HAP-1 (cell line): ENCODE measurements around the gene RAB8B.
A peak's percentile ranks its signal among the peaks of the same experiment; 100 is the strongest.
"Not testable (repeated sequence)": the region's sequence is repeated elsewhere in the genome, so short reads cannot be mapped to it uniquely, and the experiment has no call there.

ENCODE experiments used
- DNase-seq, 2 experiments: peaks; one replicate each; pipeline ENCODE4 v3.0.0-alpha.2; 2016 to 2020; ENCODE audit warnings: low spot score in 2 of 2
- H3K27me3 ChIP-seq: fragments of 250-450 bp; sonication (Bioruptor Pico); 2 replicates; pipeline ENCODE4 v1.5.1; 2020; ENCODE audit warnings: low read depth, mild to moderate bottlenecking, moderate library complexity
- H3K36me3 ChIP-seq: fragments of 250-450 bp; sonication (Bioruptor Pico); replicated peaks from 2 replicates; pipeline ENCODE4 v1.5.1; 2020; ENCODE audit warnings: mild to moderate bottlenecking
- H3K4me1 ChIP-seq: fragments of 250-450 bp; sonication (Bioruptor Pico); 2 replicates; pipeline ENCODE4 v1.5.1; 2020; ENCODE audit warnings: mild to moderate bottlenecking
- H3K4me3 ChIP-seq: fragments of 250-450 bp; sonication (Bioruptor Pico); 2 replicates; pipeline ENCODE4 v1.5.1; 2020; ENCODE audit warnings: mild to moderate bottlenecking, moderate library complexity
- H3K9me3 ChIP-seq: fragments of 250-450 bp; sonication (Bioruptor Pico); 2 replicates; pipeline ENCODE4 v1.5.1; 2020; ENCODE audit warnings: mild to moderate bottlenecking, moderate library complexity
- in situ Hi-C: fragments of 300-500 bp; cut with MboI; formaldehyde crosslinking; loops from 3 replicates; pipeline ENCODE4 v1.14.3; 2020; ENCODE audit warnings: low sequenced_read_pairs, inconsistent platforms, mixed read lengths

The RAB8B gene

GRCh38 chr15:63226155-63226883 is 36.9 kb downstream of the RAB8B start:
- Histone ChIP-seq H3K4me3 (no peak overlapping the region), H3K27me3 (no peaks in the 10 kb centered on the region), H3K36me3 (no peaks in the 10 kb centered on the region), H3K9me3 (no peaks in the 10 kb centered on the region), H3K4me1 (peaks cover 4% of the 10 kb centered on the region; the same call in 1 of the 2 replicates)
- no peak for DNase-seq
- in situ Hi-C loops, result no loop called here

GRCh38 chr15:63226966-63227401 is 37.6 kb downstream of the RAB8B start:
- in situ Hi-C loops, result no loop called here
- no peak for DNase-seq
- H3K9me3 ChIP-seq, result no peaks in the 10 kb centered on the region
- no peaks in the 10 kb centered on the region for H3K27me3 ChIP-seq
- no peak overlapping the region for H3K4me3 ChIP-seq
- H3K36me3 ChIP-seq, result no peaks in the 10 kb centered on the region
- H3K4me1 ChIP-seq, result peaks cover 9% of the 10 kb centered on the region; the same call in 1 of the 2 replicates

DNA sequence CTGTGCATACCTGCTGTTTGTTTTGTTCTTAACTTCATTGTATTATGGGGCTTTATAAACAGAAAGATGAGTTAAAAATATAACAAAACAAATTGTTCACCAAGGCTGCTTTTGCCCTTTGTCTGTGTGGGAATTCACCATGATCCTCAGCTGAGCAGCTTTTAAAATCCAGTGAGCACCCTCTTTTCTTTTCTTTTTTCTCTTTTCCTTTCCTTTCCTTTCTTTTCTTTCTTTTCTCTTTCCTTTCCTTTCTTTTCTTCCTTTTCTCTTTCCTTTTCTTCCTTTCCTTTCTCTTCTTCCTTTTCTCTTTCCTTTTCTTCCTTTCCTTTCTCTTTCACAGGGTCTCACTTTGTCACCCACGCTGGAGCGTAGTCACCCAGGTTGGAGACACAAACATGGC is 38.3 kb downstream of the RAB8B start:
- H3K9me3 ChIP-seq, result no peaks in the 10 kb centered on the region
- in situ Hi-C loops, result no loop called here
- H3K4me1 ChIP-seq, result peaks cover 9% of the 10 kb centered on the region; the same call in 1 of the 2 replicates
- H3K27me3 ChIP-seq, result no peaks in the 10 kb centered on the region
- no peak for DNase-seq
- no peak overlapping the region for H3K4me3 ChIP-seq
- H3K36me3 ChIP-seq, result no peaks in the 10 kb centered on the region

DNA sequence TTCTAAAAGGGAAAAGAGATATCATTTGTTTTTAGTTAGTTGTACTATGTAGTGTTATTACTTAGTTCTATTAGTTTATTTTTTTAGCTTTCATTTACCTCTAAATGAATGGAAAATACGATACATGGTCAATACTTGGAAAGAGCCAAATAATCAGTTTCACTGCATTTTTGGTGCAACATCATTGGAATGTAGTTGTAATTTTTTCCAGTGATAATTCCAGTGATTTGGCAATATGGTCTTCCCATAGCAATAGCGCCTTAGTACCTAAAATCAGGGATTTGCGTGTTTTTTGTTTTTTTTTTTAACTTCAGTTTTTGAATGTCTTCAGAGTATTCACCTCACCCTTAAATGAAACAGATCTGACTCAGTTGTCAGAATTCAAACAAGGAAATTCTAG is 41.8 kb downstream of the RAB8B start:
- H3K27me3 ChIP-seq, result no peaks in the 10 kb centered on the region
- no peaks in the 10 kb centered on the region for H3K9me3 ChIP-seq
- H3K4me3 ChIP-seq, result no peak overlapping the region
- no peak for DNase-seq
- peaks cover 21% of the 10 kb centered on the region for H3K4me1 ChIP-seq
- no peaks in the 10 kb centered on the region for H3K36me3 ChIP-seq
- in situ Hi-C loops, result no loop called here

GRCh38 chr15:63231706-63232105 is 42.3 kb downstream of the RAB8B start:
- no peak for DNase-seq
- in situ Hi-C loops, result no loop called here
- Histone ChIP-seq H3K4me1 (peaks cover 21% of the 10 kb centered on the region), H3K9me3 (no peaks in the 10 kb centered on the region), H3K36me3 (no peaks in the 10 kb centered on the region), H3K27me3 (no peaks in the 10 kb centered on the region), H3K4me3 (no peak overlapping the region)

- no peak for DNase-seq
- H3K4me1 ChIP-seq, result peaks cover 21% of the 10 kb centered on the region
- H3K4me3 ChIP-seq, result no peak overlapping the region
- H3K27me3 ChIP-seq, result no peaks in the 10 kb centered on the region
- H3K36me3 ChIP-seq, result no peaks in the 10 kb centered on the region
- in situ Hi-C loops, result no loop called here
- H3K9me3 ChIP-seq, result no peaks in the 10 kb centered on the region
Observed at GRCh38 chr15:63232405-63232804, 43.0 kb downstream of the RAB8B start.

DNA sequence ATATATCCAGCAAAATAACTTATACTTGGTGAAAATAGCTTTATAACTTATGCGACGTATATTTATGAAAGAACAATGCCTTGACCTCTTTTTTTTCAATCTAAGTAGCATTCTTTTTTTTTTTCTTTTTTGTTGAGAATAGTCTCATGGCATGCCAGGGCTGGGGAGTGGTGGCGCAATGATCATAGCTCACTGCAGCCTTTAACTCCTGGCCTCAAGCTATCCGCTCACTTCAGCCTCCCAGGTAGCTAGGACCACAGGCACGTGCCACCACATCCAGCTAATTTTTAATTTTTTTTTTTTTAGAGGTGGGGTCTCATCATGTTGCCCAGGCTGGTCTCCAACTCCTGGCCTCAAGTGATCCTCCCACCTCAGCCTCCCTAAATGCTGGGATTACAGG is 43.5 kb downstream of the RAB8B start:
- Histone ChIP-seq H3K4me1 (peaks cover 21% of the 10 kb centered on the region), H3K36me3 (no peaks in the 10 kb centered on the region), H3K27me3 (no peaks in the 10 kb centered on the region), H3K9me3 (no peaks in the 10 kb centered on the region), H3K4me3 (no peak overlapping the region)
- in situ Hi-C loops, result no loop called here
- DNase-seq, result no peak

DNA sequence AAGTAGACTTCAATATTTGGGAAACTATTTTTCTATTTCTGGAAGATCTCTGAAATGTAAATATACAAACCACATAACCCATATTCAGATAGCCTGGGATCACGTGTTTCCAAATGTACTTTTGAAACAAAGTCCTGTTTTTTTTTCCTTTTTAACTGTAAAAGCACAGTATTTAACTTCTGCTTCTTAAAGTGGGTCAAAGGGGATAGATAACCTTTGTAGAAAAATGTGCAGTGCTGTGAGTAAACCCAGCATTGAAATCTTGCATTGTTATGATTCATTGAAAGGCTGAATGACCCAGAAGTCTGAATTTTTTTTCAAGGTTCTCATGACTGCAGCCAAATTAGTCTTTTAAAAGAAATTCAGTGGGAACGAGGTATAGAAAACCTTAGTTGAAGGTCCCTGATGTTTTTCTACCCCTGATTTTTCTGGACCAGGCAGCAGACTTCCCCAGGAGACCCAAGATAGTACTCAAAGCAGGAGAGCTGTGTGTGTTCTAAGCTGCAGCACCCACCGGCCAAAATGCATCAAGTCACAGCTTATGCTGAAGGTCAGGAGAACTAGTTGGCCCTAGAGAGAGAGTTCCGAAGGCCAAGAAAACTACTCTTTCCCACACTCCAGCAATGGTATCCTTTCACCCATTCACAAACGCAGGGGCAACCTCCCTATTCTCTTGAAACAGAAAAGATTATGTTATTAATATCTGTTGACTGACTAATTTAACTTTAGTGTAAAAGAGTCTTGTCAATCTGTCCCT is 44.4 kb downstream of the RAB8B start:
- in situ Hi-C loops, result no loop called here
- DNase-seq, result peak in 1 of 2 experiments; percentile 55
- Histone ChIP-seq H3K27me3 (no peaks in the 10 kb centered on the region), H3K36me3 (no peaks in the 10 kb centered on the region), H3K9me3 (no peaks in the 10 kb centered on the region), H3K4me1 (peaks cover 16% of the 10 kb centered on the region), H3K4me3 (no peak overlapping the region)

DNA sequence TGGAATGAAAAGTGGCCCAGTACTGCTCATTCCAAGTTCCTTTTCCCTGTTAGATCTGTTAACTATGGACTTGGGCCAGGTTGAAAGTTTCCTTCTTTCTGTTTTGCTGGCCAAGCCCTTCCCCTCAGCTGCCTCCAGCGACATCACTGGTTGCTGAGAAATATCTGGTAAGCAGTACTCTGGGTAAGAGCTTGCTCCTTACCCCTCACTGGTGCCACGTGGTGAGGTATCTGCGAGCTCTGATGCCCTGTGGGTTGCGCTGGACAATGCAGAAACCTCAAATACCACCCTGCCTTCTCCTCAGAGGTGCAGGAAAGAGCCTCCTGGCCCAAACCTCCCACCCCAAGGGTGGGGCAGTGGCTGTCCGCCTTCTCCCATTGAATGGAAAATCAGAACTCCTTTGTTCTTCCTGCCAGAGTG is 45.1 kb downstream of the RAB8B start:
- H3K4me3 ChIP-seq, result no peak overlapping the region
- in situ Hi-C loops, result no loop called here
- peaks cover 16% of the 10 kb centered on the region for H3K4me1 ChIP-seq
- H3K9me3 ChIP-seq, result no peaks in the 10 kb centered on the region
- no peaks in the 10 kb centered on the region for H3K27me3 ChIP-seq
- H3K36me3 ChIP-seq, result no peaks in the 10 kb centered on the region
- DNase-seq, result no peak

DNA sequence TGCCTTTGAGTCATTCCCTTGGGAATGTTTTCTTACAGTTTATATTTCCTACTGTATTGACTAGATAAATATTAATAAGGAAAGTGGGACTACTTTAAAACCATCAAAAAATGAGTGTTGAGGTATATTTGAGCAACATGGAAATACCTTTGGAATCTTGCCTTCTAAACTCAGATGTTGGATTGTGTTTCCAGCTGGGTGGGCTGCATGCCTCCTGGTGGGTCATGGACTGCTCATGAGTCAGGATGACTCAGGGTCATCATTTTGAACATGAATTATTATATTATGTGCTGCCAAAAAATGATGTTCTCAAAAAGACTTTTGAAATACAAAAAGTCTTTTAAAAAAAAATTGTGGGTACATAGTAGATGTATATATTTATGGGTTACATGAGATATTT is 46.9 kb downstream of the RAB8B start:
- in situ Hi-C loops, result no loop called here
- no peak for DNase-seq
- peaks cover 16% of the 10 kb centered on the region for H3K4me1 ChIP-seq

DNA sequence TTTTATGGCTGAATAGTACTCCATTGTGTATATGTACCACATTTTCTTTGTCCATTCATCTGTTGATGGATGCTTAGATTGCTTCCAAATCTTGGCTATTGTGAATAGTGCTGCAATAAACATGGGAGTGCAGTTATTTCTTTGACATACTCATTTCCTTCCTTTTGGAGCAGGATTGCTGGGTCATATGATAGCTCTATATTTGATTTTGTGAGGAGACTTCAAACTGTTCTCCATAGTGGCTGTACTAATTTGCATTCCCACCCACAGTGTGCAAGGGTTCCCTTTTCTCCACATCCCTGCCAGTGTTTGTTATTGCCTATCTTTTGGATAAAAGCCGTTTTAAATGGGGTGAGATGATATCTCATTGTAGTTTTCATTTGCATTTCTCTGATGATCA is 47.7 kb downstream of the RAB8B start:
- H3K36me3 ChIP-seq, in situ Hi-C loops, H3K27me3 ChIP-seq, H3K4me3 ChIP-seq, H3K9me3 ChIP-seq: not testable (repeated sequence)
- peak in 1 of 2 experiments; percentile 66 for DNase-seq
- peaks cover 12% of the 10 kb centered on the region for H3K4me1 ChIP-seq

More for the DNA sequence above, 46.9 kb downstream of the RAB8B start:
- H3K36me3 ChIP-seq, result no peaks in the 10 kb centered on the region
- H3K4me3 ChIP-seq, result no peak overlapping the region
- H3K9me3 ChIP-seq, result no peaks in the 10 kb centered on the region
- H3K27me3 ChIP-seq, result no peaks in the 10 kb centered on the region

- DNase-seq, result no peak
- no peaks in the 10 kb centered on the region for H3K9me3 ChIP-seq
- no peak overlapping the region for H3K4me3 ChIP-seq
- peaks cover 12% of the 10 kb centered on the region for H3K4me1 ChIP-seq
- no peaks in the 10 kb centered on the region for H3K27me3 ChIP-seq
- in situ Hi-C loops, result no loop called here
- no peaks in the 10 kb centered on the region for H3K36me3 ChIP-seq
Observed at GRCh38 chr15:63238171-63238570, 48.8 kb downstream of the RAB8B start.

GRCh38 chr15:63238796-63239195 is 49.4 kb downstream of the RAB8B start:
- DNase-seq, result no peak
- Histone ChIP-seq H3K4me1 (peaks cover 7% of the 10 kb centered on the region), H3K36me3 (no peaks in the 10 kb centered on the region), H3K4me3 (no peak overlapping the region), H3K27me3 (no peaks in the 10 kb centered on the region), H3K9me3 (0 out of 2 replicates have a peak, but pooled peaks cover 6% of the 10 kb centered on the region)
- in situ Hi-C loops, result no loop called here

DNA sequence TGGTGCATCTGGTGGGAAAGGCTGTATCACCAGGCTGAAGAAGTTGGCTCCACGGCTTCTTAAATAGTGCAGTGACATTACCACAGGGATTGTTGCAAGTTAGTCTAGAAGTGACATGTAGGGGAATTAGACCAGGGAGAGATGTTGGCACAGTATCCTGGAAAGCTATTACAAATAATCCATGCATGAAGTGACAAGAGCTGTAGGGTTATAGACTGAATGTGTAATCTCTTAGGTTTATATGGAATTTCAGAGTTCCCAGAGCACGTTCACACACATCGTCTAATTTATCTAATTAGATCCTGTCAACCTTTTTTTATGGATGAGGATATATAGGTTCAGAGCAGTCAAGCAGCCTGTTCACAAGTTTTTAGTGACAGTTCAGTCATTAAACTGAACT is 50.7 kb downstream of the RAB8B start:
- Histone ChIP-seq H3K9me3 (0 out of 2 replicates have a peak, but pooled peaks cover 6% of the 10 kb centered on the region), H3K4me3 (no peak overlapping the region), H3K36me3 (no peaks in the 10 kb centered on the region), H3K27me3 (no peaks in the 10 kb centered on the region), H3K4me1 (peaks cover 14% of the 10 kb centered on the region)
- in situ Hi-C loops, result no loop called here
- DNase-seq, result no peak
